Activated naive CD8-positive, alpha-beta T cell (primary cell): ENCODE data around the gene SLCO3A1.

ENCODE experiments used
- H3K27ac Mint-ChIP-seq: one replicate; pipeline ENCODE4 v1.8.0; 2021; ENCODE audit warnings: mixed read lengths
- H3K27me3 Mint-ChIP-seq: one replicate; pipeline ENCODE4 v1.8.0; 2021; ENCODE audit warnings: mixed read lengths
- H3K36me3 Mint-ChIP-seq: one replicate; pipeline ENCODE4 v1.8.0; 2021; ENCODE audit warnings: mixed read lengths
- H3K4me1 Mint-ChIP-seq: one replicate; pipeline ENCODE4 v1.8.0; 2021; ENCODE audit warnings: low read depth, mixed read lengths
- H3K4me3 Mint-ChIP-seq: one replicate; pipeline ENCODE4 v1.8.0; 2021; ENCODE audit warnings: mild to moderate bottlenecking, mixed read lengths
- H3K9me3 Mint-ChIP-seq: one replicate; pipeline ENCODE4 v1.8.0; 2021; ENCODE audit warnings: low read depth, mixed read lengths

The SLCO3A1 gene

DNA sequence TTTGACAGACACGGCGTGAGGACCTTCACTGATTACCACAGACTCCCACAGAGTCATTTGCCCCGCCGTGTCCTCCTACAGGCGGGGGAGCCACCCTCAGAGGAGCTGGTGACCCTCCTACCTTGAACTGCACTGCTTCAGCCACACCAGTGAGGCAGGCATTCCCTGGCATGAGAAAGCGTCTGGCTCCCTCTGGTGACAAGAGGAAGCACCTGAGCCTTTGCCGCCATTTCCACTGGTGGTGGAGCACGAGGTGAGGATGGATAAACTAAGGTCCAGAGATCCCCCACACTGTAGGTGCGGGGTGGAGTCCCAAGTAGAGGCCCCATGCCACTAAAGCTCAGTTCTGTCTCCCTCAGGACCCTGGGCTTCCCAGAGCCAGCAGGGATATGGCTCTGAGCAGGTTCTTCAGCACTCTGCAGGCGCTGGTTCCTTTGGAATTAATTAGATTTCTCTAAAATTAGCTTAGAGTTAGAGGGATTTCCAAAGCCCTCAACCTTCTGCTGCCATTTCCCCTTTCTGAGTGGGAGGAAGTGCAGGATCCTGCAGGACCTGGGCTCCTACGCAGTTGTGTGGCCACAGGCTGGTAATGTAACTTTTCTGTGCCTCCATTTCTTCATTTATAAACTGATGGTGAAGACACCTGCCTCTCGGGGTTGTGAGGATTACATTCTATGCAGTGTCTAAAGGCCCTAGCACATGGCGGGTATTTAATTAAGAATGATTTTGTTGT, 224.0 kb downstream of the SLCO3A1 start:
- no peaks in the 10 kb centered on the region for H3K36me3 Mint-ChIP-seq
- H3K4me3 Mint-ChIP-seq, result no peak overlapping the region
- H3K27me3 Mint-ChIP-seq, result no peaks in the 10 kb centered on the region
- H3K4me1 Mint-ChIP-seq, result peaks cover 30% of the 10 kb centered on the region
- no peaks in the 10 kb centered on the region for H3K9me3 Mint-ChIP-seq
- H3K27ac Mint-ChIP-seq, result no peak overlapping the region

GRCh38 chr15:92078270-92078669, 224.8 kb downstream of the SLCO3A1 start:
- Mint-ChIP-seq H3K9me3 (no peaks in the 10 kb centered on the region), H3K36me3 (no peaks in the 10 kb centered on the region), H3K4me1 (peaks cover 25% of the 10 kb centered on the region), H3K27ac (no peak overlapping the region), H3K27me3 (no peaks in the 10 kb centered on the region), H3K4me3 (no peak overlapping the region)

DNA sequence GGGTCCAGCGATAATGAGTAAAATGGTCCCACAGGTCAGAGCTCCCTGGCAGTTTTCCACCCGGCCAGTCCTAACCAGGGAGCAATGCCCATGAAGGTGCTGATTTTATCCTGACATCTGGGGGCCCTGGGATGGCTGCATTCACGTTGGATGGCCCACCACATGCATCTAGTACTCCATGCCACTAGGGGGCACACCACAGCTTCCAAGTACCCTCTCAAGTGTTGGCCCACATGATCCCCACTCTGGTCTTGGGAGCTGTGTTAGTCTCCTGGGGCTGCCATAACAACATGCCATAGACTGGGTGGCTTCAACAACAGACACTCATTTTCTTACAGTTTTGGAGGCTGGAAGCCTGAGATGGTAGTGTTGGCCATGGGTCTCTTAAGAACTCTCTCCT, 225.5 kb downstream of the SLCO3A1 start:
- no peaks in the 10 kb centered on the region for H3K36me3 Mint-ChIP-seq
- H3K4me1 Mint-ChIP-seq, result peaks cover 25% of the 10 kb centered on the region
- no peak overlapping the region for H3K27ac Mint-ChIP-seq
- H3K4me3 Mint-ChIP-seq, result no peak overlapping the region
- no peaks in the 10 kb centered on the region for H3K27me3 Mint-ChIP-seq
- H3K9me3 Mint-ChIP-seq, result no peaks in the 10 kb centered on the region

DNA sequence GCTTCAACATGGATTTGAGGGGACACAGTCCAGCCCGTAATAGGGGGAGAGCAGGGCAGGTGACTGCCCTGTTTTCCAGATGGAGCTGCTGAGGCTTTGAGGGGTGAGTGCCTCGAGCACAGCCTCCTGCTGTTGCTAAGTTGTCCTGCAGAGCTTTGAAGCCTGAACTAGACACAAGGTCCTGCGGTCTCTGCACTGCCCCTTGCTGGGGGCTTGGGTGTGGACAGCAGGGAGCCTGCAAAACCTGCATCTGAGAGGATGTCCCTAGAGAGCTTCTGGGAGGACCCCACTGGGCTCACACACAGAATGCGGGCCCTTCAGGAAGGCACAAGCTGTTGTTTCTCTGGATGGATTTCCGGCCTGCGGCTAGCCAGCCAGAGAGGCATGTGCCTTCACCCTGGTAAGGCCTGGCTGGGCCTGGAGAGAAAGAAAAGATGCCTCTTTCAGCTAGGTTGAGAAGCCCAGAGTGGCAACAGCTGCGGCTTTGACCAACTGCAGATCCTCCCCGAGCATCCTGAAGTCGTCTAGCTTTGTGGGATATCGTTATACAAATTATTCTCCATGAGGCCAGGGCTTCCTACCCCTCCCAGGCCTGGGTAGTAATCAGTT, 226.2 kb downstream of the SLCO3A1 start:
- Mint-ChIP-seq H3K27ac (no peak overlapping the region), H3K36me3 (no peaks in the 10 kb centered on the region), H3K9me3 (no peaks in the 10 kb centered on the region), H3K4me3 (no peak overlapping the region), H3K4me1 (peaks cover 18% of the 10 kb centered on the region), H3K27me3 (no peaks in the 10 kb centered on the region)

- Mint-ChIP-seq H3K4me3 (no peak overlapping the region), H3K27ac (no peak overlapping the region), H3K27me3 (no peaks in the 10 kb centered on the region), H3K36me3 (peaks cover 3% of the 10 kb centered on the region), H3K4me1 (peaks cover 4% of the 10 kb centered on the region), H3K9me3 (no peaks in the 10 kb centered on the region)
These were observed 228.7 kb downstream of the SLCO3A1 start for GRCh38 chr15:92082006-92082843.

- Mint-ChIP-seq H3K4me3 (no peak overlapping the region), H3K4me1 (peaks cover 3% of the 10 kb centered on the region), H3K27ac (no peak overlapping the region), H3K9me3 (no peaks in the 10 kb centered on the region), H3K27me3 (no peaks in the 10 kb centered on the region), H3K36me3 (peaks cover 3% of the 10 kb centered on the region)
These were observed 229.7 kb downstream of the SLCO3A1 start for GRCh38 chr15:92083190-92083589.

GRCh38 chr15:92087211-92087610, 233.7 kb downstream of the SLCO3A1 start:
- Mint-ChIP-seq H3K27me3 (no peaks in the 10 kb centered on the region), H3K9me3 (no peaks in the 10 kb centered on the region), H3K27ac (no peak overlapping the region), H3K4me1 (peaks cover 3% of the 10 kb centered on the region), H3K4me3 (no peak overlapping the region), H3K36me3 (peaks cover 3% of the 10 kb centered on the region)

DNA sequence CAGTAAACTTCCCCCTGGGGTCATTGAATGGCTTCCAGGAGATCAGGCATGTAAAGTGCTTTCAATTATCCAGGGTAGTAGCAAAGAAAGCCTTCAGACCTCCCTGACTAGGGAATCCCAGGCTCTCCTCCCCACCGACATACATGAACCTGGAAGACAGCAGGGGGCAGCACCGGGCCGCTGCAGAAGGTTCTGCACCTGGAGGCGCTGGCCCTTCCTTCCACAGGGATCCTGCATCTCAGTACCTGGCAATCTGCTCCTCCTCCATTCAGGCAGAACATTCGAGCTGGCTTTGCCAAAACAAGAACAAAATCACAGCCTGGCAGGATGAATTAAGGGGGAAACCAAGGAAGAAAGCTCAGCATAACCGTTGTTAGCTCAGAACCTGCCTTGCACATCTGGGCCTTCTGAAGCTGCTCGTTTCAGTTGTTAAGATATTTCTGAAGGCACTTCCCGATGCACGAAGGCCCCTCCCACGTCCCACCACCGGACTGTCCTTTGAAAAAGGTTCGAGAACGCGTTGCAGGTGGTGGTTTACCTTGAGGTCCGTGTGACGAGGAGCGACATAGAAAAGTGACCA, 237.7 kb downstream of the SLCO3A1 start:
- Mint-ChIP-seq H3K27ac (no peak overlapping the region), H3K4me1 (peaks cover 19% of the 10 kb centered on the region), H3K4me3 (no peak overlapping the region), H3K9me3 (no peaks in the 10 kb centered on the region), H3K27me3 (no peaks in the 10 kb centered on the region), H3K36me3 (no peaks in the 10 kb centered on the region)

GRCh38 chr15:92092289-92093105, 239.0 kb downstream of the SLCO3A1 start:
- peaks cover 28% of the 10 kb centered on the region for H3K4me1 Mint-ChIP-seq
- H3K4me3 Mint-ChIP-seq, result no peak overlapping the region
- H3K36me3 Mint-ChIP-seq, result peaks cover 4% of the 10 kb centered on the region
- no peak overlapping the region for H3K27ac Mint-ChIP-seq
- H3K9me3 Mint-ChIP-seq, result no peaks in the 10 kb centered on the region
- H3K27me3 Mint-ChIP-seq, result no peaks in the 10 kb centered on the region

DNA sequence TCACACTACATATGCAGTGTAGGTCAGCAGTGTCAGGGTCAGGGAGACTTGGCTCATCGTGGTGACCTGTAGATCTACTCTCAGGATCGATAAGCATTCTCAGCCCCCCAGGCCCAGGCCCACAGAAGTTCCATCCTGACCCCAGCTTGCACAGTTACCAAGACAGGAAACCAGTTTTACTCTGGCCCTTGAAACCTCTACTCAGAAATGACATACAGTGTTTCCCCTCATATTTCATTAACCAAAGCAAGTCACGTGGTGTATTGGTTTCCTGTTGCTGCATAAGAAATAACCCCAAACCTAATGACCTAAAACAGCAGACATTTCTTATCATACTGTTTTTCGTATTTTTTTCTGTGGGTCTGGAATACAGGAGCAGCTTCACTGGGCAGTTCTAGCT, 242.2 kb downstream of the SLCO3A1 start:
- H3K27ac Mint-ChIP-seq, result peak overlapping the region; percentile 1
- H3K9me3 Mint-ChIP-seq, result no peaks in the 10 kb centered on the region
- H3K36me3 Mint-ChIP-seq, result peaks cover 7% of the 10 kb centered on the region
- no peak overlapping the region for H3K4me3 Mint-ChIP-seq
- H3K27me3 Mint-ChIP-seq, result no peaks in the 10 kb centered on the region
- H3K4me1 Mint-ChIP-seq, result peaks cover 39% of the 10 kb centered on the region

GRCh38 chr15:92097474-92098178, 244.1 kb downstream of the SLCO3A1 start:
- H3K4me1 Mint-ChIP-seq, result peaks cover 49% of the 10 kb centered on the region
- peak overlapping the region; percentile 10 for H3K27ac Mint-ChIP-seq
- H3K9me3 Mint-ChIP-seq, result no peaks in the 10 kb centered on the region
- no peak overlapping the region for H3K4me3 Mint-ChIP-seq
- no peaks in the 10 kb centered on the region for H3K27me3 Mint-ChIP-seq
- peaks cover 7% of the 10 kb centered on the region for H3K36me3 Mint-ChIP-seq

DNA sequence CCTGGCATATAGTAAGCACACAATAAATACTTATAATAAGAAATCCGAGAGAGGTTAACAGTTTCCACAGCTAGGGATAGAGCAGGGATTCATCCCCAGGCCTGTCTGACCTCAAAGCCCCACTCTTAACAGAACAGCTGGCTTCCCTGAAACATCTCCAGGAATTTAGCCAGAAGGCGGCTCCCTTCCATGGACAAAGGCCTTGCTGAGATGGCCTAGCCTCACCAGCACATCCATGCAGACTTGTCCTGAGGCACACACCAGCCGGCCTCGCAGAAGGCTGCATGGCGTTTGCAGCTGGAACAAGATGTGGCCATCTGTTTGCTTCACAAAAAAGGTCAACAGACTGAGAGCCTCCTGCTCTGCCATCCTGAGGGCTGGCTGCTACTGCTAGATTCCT, 245.4 kb downstream of the SLCO3A1 start:
- peaks cover 49% of the 10 kb centered on the region for H3K4me1 Mint-ChIP-seq
- no peak overlapping the region for H3K4me3 Mint-ChIP-seq
- no peak overlapping the region for H3K27ac Mint-ChIP-seq
- peaks cover 7% of the 10 kb centered on the region for H3K36me3 Mint-ChIP-seq
- no peaks in the 10 kb centered on the region for H3K27me3 Mint-ChIP-seq
- no peaks in the 10 kb centered on the region for H3K9me3 Mint-ChIP-seq

DNA sequence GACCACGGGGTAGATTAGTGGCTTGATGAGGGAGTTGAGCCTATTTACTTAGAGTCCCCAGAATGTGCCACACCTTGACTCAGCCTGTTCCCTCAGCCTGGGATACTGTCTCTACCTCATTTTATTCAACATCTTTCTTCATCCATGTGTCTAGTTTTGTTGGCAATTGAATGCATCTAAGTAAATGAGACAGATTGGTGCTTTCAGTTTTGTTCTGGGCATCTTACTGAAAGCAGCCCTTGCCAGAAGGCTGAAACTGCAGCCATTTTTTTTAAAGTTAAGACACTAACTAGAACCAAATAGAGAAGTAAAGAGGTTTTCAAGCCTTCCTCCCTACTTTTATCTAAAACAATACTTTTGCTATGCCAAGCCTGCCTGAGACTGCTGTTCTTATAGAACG, 246.8 kb downstream of the SLCO3A1 start:
- peaks cover 7% of the 10 kb centered on the region for H3K36me3 Mint-ChIP-seq
- no peaks in the 10 kb centered on the region for H3K27me3 Mint-ChIP-seq
- no peak overlapping the region for H3K27ac Mint-ChIP-seq
- peaks cover 40% of the 10 kb centered on the region for H3K4me1 Mint-ChIP-seq
- no peak overlapping the region for H3K4me3 Mint-ChIP-seq
- H3K9me3 Mint-ChIP-seq, result no peaks in the 10 kb centered on the region

- H3K9me3 Mint-ChIP-seq, result no peaks in the 10 kb centered on the region
- H3K27ac Mint-ChIP-seq, result no peak overlapping the region
- no peaks in the 10 kb centered on the region for H3K27me3 Mint-ChIP-seq
- H3K4me1 Mint-ChIP-seq, result peaks cover 36% of the 10 kb centered on the region
- H3K36me3 Mint-ChIP-seq, result peaks cover 8% of the 10 kb centered on the region
- no peak overlapping the region for H3K4me3 Mint-ChIP-seq
These were observed 247.2 kb downstream of the SLCO3A1 start for GRCh38 chr15:92100751-92101150.
